CD4-positive, alpha-beta T cell treated with Interleukin-21 for 1 hour (primary cell): ENCODE data around the gene NDC80.
"Not testable (repeated sequence)": the region's sequence is repeated elsewhere in the genome, so short reads cannot be mapped to it uniquely, and the experiment has no call there.

Experiments
- DNase-seq: peaks from one replicate; pipeline ENCODE4 v3.0.0-alpha.2; 2020

The NDC80 gene

GRCh38 chr18:2629003-2629402, 57.6 kb downstream of the NDC80 start:
- DNase-seq: no peak

GRCh38 chr18:2635586-2635985, 64.2 kb downstream of the NDC80 start:
- DNase-seq: no peak

DNA sequence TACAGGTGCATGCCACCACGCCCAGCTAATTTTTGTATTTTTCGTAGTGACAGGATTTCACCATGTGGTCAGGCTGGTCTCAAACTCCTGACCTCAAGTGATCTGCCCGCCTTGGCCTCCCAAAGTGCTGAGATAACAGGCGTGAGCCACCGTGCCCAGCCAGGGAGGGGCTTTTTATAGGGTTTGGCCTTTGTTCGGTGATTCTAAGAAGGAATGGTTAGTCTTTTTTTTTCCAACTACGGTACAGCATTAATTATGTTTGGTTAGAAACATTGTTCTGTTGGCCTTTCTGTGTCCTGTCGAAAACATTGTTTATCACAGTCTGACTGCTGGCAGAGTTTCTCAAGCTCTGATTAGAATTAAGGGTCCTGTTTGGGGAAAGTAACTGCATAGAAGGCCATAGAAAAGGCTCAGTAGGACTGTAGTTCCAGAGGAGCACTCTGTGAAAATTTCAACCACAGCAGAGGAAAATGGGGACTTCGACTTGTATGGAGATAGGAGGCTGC, 64.8 kb downstream of the NDC80 start:
- no peak for DNase-seq

- DNase-seq: peak; percentile 74
Measured at GRCh38 chr18:2641638-2642037, 70.3 kb downstream of the NDC80 start.

GRCh38 chr18:2642771-2643170, 71.4 kb downstream of the NDC80 start:
- no peak for DNase-seq

DNA sequence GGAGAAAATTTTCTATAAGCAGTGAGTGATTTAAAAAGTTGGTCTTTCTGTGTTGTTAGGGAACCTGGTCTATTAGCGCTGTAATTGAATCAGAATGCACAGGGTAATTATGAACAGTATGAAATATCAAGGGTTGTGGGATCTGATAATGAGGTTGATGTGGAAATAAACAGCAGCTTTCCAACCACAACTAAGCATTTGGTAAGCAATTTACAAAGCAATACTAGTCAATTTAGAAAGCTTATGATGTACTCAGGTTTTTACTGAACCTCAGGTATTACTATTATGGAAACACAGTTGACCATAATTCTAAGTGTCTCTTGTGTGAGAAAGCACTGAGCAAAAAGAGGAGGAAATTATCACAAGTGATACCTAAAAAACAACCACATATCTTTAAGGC, 73.2 kb downstream of the NDC80 start:
- peak; percentile 41 for DNase-seq

DNA sequence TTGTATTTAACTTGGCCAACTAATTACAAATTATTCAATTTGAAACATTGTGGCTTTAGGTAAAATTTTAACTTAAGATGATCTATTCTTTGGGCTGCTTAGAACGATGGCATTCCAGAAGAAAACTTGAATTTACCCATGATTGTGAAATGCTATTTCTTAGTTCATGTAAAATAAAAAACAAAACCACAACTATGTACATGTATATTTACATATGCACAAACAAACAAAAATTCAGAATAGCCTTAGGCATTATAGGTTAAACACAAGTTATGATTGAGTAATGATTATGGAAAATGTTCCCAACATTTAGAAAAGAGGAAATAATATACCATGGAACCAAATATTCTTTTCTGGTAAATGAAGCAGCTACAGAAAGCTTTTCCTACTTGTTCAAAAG, 80.6 kb downstream of the NDC80 start:
- DNase-seq: no peak

GRCh38 chr18:2653467-2653866, 82.1 kb downstream of the NDC80 start:
- DNase-seq: no peak

DNA sequence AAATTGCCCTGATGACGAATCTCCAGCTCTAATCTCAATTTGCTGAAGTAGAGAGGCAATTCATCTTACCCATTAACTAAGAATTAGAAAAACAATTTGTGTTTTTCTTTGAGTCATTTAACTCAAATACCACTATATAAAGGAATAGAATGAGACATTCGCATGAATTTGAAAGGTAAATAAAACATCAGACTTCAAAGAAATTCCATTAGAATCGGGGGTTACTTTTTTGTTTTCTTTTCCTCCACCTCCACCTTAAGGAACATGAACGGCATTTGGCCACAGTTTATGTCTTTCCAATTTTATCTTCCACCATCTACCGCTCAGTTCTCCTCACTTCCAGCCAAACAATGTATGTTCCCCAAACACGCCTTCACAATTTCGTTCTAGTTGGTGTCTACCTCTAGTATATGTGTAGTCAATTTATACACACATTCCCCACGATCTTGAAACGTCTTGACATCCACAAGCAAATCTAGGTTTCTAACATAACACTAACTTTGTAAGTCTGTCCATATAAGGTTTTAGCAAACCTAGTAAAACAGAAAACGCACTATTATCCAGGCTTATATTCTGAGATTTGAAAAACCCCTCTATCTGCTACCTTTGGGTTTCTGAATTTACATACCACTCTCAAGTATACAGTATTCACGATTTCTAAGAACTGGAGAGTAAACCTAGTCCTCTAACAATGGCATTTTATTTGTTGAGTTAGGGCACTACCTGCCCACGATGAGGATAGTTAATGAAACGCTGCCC, 83.0 kb downstream of the NDC80 start:
- no peak for DNase-seq

- peak; percentile 88 for DNase-seq
Measured at GRCh38 chr18:2654928-2655177, 83.5 kb downstream of the NDC80 start.

DNA sequence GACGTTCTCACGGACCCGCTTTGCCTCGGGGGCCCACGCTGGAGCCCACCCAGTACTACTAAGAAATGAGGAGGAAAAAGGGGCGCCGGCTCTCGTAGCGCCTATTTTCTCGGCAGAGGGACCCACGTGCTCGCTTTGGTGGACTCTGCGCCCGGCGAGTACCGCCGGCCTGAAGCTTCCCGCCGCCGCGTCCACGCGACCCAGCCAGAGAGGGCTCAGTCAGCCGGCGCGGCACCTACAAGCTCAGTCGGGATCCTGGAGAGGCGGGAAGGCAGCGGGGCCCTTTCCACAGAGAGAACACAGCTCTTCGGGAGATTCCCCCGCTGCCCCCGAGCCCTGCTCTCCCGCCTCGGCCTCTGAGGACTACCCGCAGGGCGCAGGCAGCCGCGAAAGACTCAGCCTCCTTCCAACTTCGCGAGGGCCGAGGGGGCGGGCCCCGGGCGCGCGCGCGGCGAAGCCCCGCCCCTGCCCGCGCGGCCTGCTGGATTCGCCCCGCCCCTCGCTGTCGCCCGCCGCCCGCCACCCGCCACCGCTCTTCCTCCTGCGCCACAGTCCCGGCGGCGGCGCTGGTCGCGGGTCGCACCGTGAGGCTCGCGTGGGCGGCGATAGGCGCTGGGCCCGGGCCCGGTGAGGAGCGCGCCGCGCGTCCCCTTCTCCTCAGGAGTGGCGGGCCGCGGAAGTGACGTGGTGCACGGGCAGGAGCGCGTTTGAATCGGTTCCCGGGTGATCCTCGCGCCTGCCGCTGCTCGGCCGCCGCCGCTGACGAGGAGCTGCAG, 84.0 kb downstream of the NDC80 start, which contains the start of gene SMCHD1:
Gene SMCHD1 (plus strand): TSS at position 549 of the 776 bp plus-strand sequence. CDS start 350 bp downstream, outside the sequence.
- DNase-seq: peak; percentile 92

DNA sequence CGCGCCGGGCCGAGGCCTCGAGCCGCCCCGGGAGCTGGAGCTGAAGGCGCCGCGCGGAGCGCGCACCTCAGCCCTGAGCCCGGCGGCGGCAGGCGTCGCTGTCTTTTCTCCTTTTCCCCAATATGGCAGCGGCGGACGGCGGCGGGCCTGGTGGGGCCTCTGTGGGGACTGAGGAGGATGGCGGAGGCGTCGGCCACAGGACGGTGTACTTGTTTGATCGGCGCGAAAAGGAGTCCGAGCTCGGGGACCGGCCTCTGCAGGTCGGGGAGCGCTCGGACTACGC, 84.5 kb downstream of the NDC80 start:
- DNase-seq: no peak

GRCh38 chr18:2656237-2656980, 85.1 kb downstream of the NDC80 start:
- DNase-seq: peak; percentile 70

- DNase-seq: no peak
Measured at GRCh38 chr18:2656981-2657512, 85.7 kb downstream of the NDC80 start.

- DNase-seq: peak; percentile 40
Measured at GRCh38 chr18:2657788-2658458, 86.6 kb downstream of the NDC80 start.

GRCh38 chr18:2660849-2661248, 89.5 kb downstream of the NDC80 start:
- not testable (repeated sequence) for DNase-seq

- DNase-seq: not testable (repeated sequence)
Measured at GRCh38 chr18:2662288-2662687, 90.9 kb downstream of the NDC80 start.

GRCh38 chr18:2662990-2663389, 91.6 kb downstream of the NDC80 start:
- no peak for DNase-seq
